NCI-H446 (cell line): ENCODE results near the gene TSFM.
"Not testable (repeated sequence)": the region's sequence is repeated elsewhere in the genome, so short reads cannot be mapped to it uniquely, and the experiment has no call there.

Experiments
- DNase-seq, 2 experiments: peaks; one replicate each; lab custom pipeline; 2025; lab: John Stamatoyannopoulos, UW

TSFM gene

DNA sequence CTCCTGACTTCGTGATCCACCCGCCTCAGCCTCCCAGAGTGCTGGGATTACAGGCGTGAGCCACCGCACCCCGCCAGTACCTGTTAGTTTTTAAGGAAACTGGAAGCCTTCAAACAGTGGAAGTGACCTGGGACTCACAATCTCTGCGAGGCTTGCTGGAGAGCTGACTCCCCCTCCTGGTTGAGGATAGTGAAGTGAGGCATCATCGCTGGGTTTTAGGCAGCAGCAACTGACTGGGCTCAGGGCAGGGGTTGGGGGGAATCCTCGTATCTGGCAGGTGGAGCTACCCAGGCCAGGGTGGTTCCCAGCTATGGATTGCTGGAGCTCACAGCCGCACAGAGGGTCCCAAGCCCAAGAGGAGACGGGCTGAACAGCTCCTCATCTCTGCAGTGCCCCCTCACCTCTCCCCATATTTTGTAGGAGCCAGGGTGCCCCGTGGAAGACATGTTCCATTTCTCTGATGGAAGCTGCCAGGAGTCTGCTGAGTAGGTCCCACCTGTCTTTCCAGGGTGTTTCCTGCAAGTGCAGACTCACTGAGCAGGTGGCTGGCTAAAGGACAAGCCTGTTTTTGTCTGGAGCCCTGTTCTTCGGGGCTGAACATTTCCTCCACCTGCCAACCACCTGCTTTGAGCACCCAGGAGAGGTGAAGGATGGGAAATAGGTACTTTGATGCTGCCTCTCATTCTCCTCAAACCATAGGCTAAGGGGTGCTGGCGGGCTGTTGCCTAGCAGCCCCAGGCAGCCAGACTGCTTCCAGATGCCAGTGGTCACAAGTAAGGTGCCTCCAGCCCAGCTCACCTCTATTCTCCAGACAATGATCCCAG is 32.8 kb downstream of the TSFM start:
- DNase-seq, result peak in 1 of 2 experiments; percentile 16

DNA sequence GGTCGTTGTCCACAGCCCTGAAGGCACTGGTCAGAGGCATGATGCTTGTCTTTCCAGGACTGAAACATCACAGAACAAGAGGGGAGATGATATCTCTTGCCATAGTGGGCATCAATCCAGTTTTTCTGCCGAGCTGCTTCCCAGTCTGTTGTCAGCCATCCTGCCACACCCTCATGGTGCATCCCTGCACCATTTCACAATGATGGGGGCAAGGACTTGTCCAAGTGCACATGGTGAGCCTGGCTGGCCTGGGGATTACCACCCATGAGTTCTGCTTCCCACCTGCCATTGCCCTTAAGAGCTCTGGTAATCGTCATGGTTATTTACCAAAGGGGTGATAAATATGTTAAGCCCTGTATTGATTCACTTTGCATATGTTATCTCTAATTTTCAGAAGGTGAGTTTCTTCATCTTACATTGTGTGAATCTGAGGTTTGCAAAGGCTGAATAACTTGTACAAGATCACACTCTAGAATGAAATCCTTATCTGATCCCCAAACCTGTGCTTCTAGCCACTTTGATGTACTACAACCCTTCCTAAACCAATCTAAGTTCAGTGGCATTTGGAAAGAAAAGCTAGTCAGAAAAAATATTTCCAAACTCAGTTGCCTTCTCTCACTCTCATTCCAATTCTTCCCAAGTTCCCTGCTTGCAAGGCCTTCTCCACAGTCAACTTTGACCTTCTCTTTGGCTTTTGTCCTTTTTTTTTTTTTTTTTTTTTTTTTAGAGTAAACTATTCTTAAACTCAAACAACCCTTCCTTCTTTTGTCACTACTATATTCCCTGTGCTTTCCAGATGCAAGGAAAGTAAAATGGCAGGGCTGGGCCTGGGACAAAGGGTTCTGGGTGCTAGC is 33.6 kb downstream of the TSFM start:
- DNase-seq, result no peak

DNA sequence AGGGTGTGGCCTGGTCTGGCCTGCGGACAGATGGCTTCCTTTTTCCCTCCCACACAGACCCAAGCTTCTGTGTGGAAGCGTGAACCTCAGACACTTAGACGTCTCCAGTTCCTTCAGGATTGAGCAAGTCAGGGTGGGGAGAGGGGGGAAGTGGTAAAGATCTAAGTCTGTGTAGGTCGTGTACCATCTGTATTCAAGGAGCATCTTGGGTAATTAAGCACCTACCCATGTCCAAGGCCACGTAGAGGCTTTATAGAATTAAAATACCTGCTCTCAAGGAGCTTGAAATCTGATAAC is 34.2 kb downstream of the TSFM start:
- DNase-seq, result no peak

DNA sequence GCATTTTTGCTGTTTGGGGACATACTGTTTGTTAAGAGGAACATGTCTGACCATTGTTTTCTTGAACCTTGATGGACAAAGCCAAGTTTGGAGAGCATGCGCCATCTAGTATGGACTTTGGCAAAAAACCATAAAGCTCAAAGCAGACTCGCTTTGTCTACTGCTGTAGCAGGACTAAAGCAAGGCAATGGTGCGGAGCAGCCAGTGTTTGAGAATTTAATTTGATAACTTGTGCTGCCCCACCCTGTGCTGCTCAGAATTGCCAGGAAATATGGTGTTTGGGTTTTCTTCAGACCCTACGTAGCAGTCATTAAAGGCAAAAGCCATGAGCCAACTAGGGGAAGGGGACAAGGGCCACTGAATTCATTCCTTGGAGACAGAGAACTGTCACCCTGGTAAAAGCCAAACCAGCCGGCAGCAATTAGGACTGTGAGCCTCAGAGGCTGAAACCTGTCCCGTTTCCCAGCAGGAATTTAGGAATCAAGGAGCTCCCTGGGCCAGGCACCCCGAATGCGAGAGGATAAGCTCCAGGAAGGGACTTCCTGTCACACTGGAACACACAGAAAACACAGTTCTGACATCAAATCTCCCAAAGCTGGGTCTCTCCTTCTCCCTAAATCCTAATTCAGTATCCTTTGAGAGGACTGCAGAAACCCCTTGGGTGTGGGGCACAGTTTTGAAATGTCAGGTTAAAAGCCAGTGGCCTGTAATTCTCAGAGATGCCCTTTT is 34.8 kb downstream of the TSFM start:
- DNase-seq, result no peak

DNA sequence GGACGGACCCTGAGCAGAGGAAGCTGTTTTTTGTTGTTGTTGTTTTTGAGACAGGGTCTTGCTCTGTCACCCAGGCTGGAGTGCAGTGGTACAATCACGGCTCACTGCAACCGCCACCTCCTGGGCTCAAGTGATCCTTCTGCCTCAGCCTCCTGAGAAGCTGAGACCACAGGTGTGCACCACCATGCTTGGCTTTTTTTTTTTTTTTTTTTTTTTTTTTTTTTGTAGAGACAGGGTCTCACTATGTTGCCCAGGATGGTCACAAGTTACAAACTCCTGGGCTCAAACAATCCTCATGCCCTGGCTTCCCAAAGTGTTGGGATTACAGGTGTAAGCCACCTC is 35.4 kb downstream of the TSFM start:
- DNase-seq, result not testable (repeated sequence)

DNA sequence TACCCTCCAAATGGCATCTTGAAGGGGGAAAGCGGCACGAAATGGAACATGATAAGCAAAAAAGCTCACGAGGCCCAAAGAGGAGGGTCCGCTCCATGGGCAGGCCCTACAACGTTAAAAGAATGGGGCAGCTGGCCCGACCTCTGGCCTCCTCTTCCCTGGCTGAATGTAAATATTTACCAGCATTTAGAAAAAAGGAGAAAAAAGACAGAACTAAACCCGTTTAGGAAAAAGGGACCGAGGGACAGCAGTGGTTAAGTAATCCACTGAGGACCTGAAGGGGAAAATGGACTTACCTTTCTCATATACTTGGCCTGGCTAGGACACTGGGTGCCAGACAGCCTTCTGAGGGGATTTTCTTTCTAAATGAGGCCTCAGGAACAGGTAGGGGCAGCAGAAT is 37.5 kb downstream of the TSFM start:
- DNase-seq, result not testable (repeated sequence)

DNA sequence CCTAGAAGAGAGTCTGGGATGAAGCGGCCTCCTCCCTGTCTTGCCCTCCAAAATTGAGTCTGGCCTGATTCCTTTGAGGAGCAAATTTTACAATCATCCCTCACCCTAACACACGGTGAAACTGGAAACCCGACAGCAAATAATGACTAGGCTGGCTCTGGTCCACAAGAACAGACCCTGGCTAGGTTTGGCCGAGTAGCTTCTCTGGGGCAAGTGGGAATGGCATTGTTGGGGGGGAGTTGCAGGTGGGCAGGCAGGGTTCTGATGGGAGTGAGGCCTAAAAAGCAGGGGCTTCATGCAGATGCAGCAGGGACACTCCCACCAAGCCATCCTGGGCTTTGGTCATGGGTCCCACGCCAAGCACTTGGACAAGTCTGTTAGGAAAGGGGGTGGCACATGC is 38.4 kb downstream of the TSFM start:
- peak in 1 of 2 experiments; percentile 47 for DNase-seq

DNA sequence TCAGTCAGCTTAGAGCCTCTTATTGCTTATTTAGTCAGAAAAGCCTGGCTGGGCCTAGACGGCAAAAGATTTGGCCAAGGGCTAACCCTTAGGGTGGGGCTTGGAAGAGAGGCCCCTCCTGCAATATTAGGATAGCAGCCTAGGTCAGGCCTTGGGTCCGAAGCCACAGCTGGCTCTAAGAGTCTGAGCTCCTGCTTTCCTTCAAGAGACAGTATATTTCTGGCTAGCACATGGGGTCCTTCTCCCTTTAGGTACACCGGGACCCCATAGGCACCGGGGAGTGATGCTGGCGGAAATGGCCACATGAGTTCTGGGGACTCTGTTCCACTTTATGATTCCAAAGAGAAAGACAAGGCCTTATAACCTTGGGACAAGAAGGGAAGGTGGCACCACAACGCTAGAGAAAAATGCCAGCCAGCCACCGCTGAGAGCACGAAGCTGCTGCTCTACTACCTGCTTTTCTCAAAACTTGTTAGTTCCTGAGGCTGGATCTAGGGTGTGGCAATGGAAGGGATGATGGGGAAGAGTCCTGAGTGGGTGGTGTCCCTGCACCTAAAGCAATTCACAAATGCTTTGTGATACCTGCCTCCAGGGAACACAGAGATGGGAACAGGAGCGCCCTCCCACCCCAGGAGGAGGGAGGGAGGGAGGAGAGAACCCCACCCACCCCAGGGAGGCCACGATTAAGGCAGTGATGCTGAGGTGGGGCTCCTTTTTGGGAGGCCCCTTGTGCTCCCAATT is 39.1 kb downstream of the TSFM start:
- DNase-seq, result no peak

DNA sequence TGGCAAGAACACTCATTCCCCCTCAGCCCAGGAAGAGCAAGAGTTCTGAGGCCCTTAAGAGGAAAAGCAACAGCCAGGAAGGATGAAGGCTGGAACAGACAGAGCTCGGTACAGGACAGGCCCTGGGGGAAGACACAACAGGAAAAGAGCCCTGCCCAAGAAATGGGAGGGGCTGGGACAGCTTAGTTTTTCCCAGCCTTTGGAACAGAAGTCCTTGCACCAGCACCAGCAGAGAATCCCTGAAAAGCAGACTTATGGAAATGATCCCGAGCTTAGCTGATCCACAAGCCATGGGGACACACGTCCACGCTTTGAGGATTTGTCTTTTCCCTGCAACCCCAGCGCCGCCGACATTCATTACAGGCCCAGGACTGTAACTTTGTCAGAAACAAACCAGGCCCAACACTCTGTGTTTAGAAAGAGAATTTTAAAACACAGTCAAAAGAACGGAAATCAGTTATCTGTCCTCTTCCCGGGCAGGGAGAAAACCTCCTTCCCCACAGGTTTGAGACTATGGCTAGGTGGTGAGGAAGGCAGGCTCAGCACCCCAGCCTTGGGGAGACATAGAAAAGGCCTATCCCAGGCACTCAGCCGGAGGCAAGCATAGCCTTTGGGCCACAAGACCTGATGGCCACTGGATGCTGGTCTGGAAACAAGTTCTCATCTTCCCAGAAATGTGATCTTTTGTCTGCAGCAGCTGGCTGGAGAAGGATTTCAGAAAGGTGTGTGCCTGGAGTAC is 40.0 kb downstream of the TSFM start:
- DNase-seq, result no peak

DNA sequence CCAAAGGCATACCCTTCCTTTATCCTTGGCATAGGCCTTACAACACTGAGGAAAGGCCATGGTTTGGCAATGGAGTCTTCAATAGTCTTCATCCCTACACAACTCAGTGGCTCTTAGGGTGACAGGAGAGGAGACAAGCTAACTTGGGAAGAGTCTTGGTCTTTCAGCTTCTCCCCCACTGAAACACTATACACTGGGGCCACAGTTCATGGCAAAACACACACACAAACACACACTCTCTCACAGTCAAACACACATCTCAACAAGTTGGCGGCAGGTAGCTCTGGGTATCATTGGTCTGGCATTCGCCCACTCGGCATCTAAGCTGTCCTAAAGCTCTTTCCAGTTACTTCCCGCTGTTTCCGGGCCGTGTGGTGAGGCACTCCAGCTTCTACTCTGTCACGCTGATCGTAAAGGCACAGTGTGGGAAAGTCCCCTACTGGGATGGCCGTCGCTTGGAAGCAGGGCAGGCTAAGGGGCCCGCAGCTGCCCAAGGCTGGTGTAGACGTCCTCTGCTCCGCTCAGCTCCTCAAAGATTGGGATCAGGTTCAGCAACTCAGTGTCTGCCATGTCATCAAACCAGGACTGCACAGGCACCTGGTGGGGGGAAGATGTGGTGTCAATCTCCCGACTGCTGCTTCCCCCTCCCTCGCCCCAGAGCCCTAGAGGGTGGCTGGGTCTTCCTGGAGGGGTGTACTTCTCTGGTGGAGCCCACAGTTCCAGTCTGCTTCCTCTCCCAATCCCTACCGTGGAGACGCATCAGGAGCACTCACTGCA is 40.7 kb downstream of the TSFM start:
- DNase-seq, result no peak

DNA sequence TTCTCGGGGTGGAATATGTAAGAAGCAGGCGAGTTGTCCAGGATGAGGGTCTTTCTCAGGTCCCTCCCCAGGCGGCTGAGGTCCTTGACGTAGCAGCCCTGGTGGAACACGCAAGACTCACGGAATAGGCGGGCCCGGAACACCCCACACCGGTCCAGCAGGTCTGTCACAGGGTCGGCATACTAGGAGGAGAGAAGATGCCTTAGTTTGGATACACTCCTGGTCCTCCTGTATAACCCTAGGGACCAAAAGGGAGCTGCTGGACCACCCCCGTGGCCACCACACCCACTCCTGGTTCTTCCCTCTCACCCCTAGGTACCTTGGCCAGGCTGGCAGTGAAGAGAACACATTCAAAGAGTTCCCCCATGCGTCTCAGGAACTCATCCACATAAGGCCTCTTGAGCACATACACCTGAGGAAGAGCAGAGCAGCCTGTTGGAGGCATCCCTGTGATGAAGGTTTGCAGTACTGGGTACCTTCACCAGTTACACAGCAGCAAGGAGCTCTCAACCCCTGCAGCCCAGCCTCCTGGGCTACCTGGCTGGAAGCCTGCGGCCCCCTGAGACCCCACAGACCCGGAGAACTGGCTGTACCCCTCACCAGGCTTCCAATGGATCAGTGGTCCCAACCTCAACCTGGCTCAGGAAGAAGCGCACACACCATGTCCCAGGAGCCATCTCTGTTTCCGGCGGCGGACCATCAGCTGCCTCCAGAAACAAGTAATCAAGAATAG is 41.5 kb downstream of the TSFM start:
- DNase-seq, result no peak

DNA sequence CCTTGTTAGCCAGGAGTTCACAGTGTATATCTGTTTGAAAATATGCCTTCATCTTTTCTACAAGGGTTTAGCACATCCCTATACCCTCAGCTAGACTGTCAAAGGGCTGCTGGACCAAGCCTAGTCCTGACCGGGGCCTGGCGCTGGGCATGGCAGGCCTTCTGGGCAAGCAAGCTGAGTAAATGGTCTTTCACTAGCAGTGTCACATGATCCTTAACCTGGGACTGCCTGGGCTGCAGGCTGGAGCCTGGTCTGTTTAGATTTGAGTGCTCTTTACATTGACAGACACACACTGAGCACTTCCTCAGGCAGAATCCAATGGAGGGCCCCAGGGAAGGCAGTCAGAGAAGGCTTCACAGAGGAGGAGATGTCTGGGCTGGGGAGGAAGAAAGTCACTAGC is 42.9 kb downstream of the TSFM start:
- DNase-seq, result no peak

DNA sequence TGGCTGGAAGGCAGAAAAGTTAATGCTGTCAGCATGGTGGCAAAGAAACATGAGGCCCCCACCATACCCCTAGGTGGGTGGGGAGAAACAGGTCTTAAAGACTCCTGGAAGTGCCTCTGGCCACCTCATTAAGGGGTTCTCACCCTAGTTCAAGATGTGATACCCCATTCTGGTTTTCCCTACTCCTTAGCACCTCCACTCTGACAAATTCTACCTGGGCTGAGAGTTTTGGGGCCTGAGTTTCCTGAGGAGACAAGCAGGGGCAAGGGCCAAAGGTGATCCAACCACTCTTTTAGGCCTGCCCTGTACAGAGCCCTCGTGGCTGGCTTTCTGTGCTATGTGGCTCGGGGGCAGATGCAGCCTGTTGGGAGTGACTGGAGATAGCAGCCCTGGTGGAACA is 43.8 kb downstream of the TSFM start:
- DNase-seq, result no peak

DNA sequence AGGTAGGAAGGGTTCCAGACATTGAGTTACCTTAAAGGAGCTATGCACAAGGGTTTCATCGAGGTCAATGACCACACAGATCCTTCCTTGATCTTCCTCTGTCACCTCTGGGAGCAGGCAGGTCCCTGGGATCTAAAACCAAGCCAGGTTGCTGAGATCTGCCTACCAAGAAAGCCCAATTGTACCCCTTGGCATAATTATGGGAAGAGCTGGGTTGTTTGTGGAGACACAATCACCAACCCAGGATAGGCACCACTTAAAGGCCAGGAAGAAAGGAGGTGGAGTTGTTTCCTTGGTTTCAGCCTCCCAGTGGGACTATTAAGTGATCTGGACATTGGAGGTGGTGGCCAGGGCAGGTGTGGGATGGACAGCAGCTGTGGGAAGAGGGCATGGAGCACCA is 44.4 kb downstream of the TSFM start:
- DNase-seq, result no peak

DNA sequence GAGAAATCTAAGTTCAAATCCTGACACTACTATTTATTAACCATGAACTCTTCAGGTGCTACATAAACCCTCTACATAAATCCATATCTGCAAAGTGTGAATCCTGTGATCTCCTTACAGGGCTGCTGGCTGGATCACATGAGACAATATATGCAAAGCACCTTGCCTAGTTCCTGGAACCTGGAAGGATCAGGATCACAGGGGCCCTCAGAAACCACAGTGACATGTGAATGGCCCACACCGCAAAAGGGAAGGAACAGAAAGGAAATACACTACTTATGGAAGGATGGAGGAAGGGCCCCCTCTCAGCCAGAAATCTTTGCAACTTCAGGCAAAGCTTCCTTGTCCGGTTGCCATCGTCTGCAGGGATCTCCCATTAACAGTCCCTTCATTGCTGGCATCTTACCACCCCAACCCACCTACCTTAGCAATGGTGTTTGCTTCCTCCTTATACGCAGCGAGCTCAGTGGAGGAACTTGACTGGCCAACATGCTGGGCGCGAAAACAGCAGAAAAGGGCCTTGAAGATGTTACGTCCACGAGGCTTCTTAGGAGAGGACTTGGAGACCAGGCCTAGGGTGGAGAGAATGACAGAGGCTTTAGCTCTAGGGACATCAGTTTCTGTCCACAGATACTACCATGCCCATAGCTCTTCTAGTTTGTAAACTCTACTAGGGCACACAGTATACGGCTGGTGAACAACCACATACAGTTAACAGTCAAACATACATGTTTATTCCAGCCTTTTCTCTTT is 46.6 kb downstream of the TSFM start:
- no peak for DNase-seq

DNA sequence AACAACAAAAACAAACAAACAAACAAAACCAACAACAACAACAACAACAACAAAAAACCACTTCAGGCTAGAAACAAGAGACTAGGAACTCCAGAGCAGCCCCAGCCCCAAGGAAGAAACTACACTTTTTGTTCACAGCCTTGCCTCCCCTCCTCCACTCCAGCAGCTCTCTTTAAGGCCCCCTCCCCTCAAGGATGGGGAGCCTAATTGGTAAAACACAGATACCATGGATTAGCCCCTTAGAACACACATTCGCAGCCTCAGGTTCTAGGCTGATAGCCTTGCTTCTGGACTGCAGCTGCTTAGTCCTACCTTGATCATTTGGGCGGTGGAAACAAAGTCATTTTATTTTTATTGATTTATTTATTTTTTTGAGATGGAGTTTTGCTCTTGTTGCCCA is 47.8 kb downstream of the TSFM start:
- no peak for DNase-seq

DNA sequence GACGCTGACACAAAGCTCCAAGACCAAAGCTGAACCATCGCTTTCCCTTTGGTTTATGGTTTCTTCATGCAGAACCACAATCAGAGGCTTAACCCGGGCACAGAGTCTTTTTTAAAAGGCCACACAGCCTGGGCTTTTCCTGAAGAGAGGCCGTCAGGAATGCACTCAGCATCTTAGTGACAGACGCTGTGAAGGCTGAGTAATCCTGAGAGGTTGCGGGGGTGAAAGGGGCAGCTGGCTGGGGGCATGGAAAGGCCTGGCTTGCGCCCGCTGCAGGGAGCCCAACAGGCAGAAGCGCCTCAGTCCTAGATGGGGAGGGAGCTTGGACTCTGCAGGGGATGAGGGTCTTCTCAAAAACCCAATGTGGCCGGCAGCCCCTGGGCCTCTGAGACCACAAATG is 50.4 kb downstream of the TSFM start:
- no peak for DNase-seq

DNA sequence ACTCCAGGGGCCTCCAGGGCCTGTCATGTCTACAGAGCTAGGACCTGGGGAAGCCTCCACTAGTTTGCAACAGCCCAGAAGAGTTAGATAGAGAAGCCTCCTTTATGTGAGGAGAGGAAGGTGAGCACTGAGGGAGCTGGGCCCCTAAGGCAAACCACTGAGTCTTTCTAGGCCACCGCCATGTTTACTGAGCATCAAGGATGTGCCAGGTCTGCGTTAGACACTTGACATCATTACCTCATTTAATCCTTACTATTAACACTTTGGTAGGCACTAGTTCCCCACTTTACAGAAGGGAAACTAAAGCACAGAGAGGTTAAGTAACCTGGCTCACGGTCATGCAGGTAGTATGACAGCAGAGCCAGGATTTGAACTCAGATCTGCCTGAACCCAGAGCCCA is 51.1 kb downstream of the TSFM start:
- no peak for DNase-seq
